G401.6 (cell line): Measurements from ENCODE around the gene BORCS8.

Experiments
- FAIRE-seq: peaks from 2 replicates; lab custom pipeline; 2012; peaks lifted over from hg19 to GRCh38; lab: Jason Lieb, UNC

The BORCS8 gene

GRCh38 chr19:19213426-19214158 is 21.6 kb upstream of the BORCS8 start:
- FAIRE-seq: no peak

DNA sequence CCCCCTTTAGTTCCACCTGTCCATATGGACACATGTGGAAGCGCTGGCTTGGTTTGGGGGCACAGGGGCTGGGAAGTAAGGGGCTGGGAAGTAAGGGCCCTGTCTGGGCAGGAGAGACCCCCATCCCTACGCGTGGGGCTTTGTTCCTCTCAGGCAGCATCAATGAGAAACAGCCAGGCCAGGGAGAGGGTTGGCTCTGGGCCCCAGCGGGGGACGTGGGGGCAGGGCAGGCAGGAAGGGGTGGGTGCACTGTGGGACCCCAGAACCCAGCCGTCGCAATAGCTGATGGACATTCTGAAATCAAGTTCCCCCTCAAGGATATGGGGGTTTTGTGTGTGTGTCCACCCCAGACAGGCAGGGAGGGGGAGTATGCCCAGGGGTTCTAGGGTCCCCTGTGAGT is 21.0 kb upstream of the BORCS8 start:
- FAIRE-seq: no peak

DNA sequence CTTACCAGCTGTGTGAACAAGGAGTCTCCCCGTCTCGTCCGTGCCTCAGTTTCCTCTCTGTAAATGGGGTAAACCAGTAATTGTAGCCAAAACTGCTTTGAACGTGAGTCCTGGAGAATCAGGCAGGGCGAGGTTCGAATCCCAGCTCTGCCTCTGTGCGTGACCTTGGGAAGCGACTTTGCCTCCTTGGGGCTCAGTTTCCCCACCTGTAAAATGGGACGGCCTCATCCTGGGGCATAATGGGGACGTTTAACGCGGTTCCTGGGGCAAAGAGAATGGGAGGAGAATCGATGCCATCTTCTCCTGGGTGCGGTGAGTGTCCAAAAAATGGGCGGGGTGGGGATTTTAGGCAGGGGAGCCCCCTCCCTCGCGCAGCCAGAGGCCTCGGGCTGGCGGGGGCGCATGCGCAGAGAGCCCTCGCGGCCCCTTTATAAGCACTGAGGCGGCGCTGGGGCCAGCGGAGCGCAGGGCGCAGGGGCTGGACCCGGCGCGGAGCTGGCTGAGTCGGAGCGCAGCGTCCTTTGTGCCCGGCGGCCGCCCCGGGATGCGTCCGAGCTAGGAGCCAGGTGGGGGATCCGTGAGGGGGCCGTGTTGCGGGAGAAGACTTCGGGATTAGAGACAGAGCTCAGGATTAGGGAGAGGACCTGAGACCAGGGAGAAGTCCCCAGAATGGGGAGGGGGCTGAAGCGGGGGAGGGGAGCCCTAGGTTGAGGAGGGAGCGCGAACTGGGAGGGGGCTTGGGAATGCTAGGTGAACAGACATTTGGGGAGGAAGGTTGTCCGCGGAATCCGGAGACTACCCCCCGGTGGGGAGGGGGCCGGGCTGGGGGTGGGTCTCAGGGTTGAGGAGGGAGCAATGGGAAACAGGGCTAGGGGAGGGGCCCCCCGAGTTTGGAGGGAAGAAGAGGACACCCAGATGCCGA is 19.8 kb upstream of the BORCS8 start, which contains the start of gene NCAN:
Gene NCAN (plus strand): TSS at position 460 of the 922 bp plus-strand sequence. CDS start 4,996 bp downstream, outside the sequence.
- no peak for FAIRE-seq

GRCh38 chr19:19209372-19209771 is 17.4 kb upstream of the BORCS8 start:
- no peak for FAIRE-seq

- no peak for FAIRE-seq
These were observed 16.0 kb upstream of the BORCS8 start for GRCh38 chr19:19207637-19208572.

- no peak for FAIRE-seq
These were observed 15.0 kb upstream of the BORCS8 start for GRCh38 chr19:19206938-19207337.

DNA sequence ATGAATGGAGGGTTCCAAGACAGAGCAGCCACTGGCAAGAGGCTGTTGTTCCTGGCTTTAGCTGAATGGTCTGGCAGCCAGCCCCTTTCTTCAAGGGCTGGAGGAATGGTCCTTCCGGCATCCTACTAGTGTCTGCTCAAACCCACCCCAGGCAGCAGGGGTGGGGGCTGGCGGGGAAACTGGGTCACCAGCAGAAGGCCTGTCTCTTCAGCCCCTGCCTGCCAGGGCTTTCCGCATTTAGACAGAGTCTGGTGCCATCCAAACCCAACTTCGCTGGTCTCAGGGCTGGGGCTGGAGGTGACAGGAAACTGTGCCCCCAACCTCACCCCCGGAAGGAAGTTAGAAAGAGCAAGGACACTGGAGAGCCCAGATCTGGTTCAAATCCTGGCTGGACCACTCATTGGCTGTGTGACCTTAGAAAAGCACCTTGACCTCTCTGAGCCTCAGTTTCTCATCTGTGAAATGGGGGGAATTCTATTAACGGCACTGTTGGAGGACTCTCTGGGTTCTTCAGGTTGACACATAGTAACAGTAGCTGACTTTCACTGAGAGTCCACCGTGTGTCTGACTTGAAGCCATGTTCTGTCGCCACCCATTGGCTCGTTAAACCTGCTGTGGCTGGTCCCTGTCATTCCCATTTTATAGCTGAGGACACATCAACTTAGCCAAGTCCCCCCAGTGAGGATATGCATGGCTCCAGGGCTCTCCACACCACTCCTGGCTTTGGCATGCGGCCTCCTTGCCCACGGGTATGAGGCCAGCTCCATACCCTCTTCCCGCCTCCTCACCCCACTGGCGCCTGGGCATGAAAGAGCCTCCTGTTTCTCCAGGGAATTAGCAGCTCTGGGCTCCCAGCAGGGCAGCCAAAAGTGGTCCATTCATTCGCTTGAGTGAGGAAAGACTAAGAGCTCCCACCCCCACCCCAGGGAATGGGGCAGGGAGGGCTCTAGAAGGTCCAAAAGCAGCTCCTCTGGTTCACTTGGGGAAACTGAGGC is 13.8 kb upstream of the BORCS8 start:
- FAIRE-seq: no peak

GRCh38 chr19:19204181-19204580 is 12.2 kb upstream of the BORCS8 start:
- FAIRE-seq: no peak

- FAIRE-seq: peak; percentile 97
These were observed 11.3 kb upstream of the BORCS8 start, which contains the start of gene NR2C2AP for GRCh38 chr19:19203012-19203856. NR2C2AP (minus strand) TSS chr19:19203414; CDS start chr19:19203060, 354 bp downstream.

- FAIRE-seq: no peak
These were observed 10.7 kb upstream of the BORCS8 start for GRCh38 chr19:19202707-19203011.

DNA sequence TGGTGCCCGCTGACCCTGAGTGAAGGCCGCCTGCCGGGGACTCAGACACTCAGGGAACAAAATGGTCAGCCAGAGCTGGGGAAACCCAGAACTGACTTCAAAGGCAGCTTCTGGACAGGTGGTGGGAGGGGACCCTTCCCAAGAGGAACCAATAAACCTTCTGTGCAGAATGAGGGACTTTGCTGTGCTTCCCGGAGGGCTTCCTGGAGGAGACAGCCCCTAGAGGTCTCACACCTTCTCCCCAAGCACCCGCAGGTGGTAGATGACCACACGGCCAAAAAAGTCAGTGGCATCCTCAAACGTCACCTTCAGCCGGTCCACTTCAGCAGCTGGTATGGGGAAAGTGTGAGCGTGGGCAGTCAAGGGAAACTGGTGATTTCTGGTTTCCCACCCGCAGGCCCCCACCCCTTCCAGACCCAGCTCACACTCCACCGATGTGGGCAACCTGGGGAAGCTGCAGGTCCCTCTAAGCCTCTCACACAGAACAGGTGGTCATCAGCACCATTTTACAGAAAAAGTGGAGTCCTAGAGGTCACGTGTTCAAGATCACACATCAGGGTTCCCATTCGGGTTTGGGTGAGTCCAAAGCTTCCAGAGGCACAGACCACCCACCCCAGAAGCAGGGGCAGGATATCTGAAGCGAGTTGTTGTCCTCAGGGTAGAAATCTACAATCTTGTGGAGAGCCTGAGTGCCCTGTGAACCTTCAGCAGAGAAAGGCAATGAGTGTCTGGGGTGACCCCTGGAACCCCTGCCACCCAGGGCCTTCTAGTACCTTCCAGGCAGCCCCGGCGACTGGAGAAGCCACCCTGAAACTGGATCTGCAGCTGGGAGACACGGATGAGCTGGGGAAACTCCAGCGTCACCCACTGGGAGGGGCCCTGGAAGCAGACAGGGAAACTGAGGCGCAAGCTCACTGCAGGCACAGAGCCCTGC is 10.0 kb upstream of the BORCS8 start:
- FAIRE-seq: no peak

GRCh38 chr19:19193926-19194325 is 2.0 kb upstream of the BORCS8 start:
- FAIRE-seq: no peak

DNA sequence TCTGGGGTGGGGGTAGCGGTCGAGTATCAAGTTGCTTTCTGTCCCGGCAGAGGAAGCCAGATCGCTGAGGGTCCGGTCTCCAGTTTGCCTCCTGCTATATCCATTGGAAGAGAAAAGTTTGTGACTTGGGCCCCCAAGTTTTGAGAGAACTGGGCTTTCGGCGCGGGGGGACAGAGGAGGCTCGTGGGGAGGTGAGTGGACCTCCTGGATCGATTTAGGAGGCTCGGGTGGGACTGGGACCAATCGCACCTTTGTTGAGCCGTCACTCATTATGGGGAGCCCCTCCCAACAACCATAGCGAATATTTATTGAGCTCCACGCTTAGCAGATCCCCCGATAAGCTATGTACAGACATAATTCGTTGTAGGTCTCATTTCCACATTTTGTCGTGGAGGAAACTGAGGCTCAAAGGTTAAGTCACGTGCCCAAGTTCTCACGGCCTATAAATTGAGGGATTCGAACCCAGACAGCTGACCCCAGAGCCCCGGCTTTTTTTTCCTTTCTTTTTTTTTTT is 1.0 kb upstream of the BORCS8 start:
- FAIRE-seq: no peak

DNA sequence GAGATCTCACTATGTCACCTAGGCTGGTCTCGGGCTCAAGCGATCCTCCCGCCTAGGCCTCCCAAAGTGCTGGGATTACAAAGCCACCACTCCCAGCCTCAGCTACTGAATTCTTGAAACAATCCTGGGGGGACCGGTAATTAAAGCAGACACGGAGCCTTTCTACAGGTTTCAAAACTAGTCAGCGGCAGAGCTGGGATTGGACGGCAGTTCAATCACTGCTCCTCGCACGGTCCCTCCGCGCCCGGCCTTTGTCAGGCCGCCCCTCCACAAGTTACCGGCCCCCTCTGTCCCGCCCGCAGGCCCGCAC is 229 bp downstream of the BORCS8 start:
- no peak for FAIRE-seq

- no peak for FAIRE-seq
These were observed 5.2 kb downstream of the BORCS8 start for GRCh38 chr19:19186742-19187141.

DNA sequence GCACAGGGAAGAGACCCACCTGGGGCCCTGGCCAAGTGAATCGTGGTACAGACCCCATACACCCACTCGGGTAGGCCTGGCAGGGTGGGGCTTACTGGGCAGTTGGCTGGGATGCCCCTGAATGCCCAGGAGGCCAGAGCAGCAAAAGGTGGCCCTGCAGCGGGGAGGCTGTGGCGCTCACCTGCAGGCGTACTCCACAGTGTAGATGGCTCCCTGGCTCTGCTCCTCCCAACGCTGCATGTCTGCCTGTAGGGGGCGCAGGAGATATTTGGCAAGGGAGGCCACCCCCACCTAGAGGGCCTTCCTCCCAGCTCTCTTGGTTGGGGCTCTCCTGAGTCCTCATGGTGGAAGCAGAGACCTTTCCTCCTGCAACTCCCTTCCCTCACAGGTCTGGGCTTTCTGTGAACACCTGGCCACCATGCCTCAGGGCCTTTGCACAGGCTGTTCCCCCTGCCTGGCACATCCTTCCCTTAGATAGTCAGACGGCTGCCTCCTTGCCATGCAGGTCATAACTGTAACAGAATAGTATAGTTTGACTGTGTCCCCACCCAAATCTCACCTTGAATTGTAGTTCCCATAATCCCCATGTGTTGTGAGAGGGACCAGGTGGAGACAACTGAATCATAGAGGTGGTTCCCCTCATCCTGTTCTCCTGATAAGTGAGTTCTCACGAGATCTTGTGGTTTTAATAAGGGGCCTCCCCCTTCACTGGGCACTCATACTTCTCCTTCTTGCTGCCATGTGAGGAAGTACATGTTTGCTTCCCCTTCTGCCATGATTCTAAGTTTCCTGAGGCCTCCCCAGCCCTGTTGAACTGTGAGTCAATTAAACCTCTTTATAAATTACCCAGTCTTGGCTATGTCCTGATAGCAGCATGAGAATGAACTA is 5.9 kb downstream of the BORCS8 start:
- no peak for FAIRE-seq

DNA sequence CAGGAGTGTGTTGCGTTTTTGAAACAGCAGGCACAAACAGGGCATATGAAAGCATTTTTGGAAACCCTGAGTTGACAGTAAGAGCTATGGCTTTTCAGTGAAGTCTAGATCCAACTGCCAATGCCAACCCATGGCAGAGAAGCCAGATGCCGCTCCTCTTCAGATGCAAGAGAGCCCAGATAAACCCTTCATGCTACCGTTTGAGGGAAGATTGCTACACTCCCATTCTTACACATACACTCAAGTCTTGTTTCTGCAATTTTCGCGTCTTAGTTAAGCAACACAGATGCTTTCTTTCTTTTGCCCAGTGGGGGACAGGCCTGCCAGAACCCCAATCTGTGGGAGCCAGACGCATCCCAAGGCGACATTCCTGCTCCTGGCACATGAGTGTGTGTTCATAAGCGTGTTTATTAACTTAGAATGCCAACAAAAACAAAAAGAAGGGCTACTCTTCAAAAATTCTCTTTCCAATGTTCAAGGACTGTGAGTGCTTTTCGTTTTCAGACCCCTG is 10.4 kb downstream of the BORCS8 start:
- no peak for FAIRE-seq
